ENCODE results near the gene AP2B1.

The AP2B1 gene

GRCh38 chr17:35569405-35569804, 17.7 kb upstream of the AP2B1 start:
- TF ChIP-seq CTCF (conservative IDR thresholded peaks at IDR 0.05; ENCODE audit: low read depth, low read length), result no peak
- DNase-seq (ENCODE audit: low read depth), result no peak
- H3K4me3 ChIP-seq (ENCODE audit: low read depth, low read length), result no peak overlapping the region

GRCh38 chr17:35575759-35576158, 11.4 kb upstream of the AP2B1 start:
- no peak for TF ChIP-seq CTCF (conservative IDR thresholded peaks at IDR 0.05; ENCODE audit: low read depth, low read length)
- no peak overlapping the region for H3K4me3 ChIP-seq (ENCODE audit: low read depth, low read length)
- DNase-seq (ENCODE audit: low read depth), result no peak

GRCh38 chr17:35577830-35578196, 9.3 kb upstream of the AP2B1 start:
- no peak for TF ChIP-seq CTCF (conservative IDR thresholded peaks at IDR 0.05; ENCODE audit: low read depth, low read length)
- H3K4me3 ChIP-seq (ENCODE audit: low read depth, low read length), result peak overlapping the region; percentile 82
- DNase-seq (ENCODE audit: low read depth), result peak; percentile 36

GRCh38 chr17:35578197-35578928, 8.8 kb upstream of the AP2B1 start, which contains the start of gene PEX12:
PEX12 (minus strand) TSS chr17:35578571; CDS start chr17:35578021, 550 bp downstream.
- peak; percentile 89 for DNase-seq (ENCODE audit: low read depth)
- TF ChIP-seq CTCF (conservative IDR thresholded peaks at IDR 0.05; ENCODE audit: low read depth, low read length), result no peak
- peak within 1 kb of the TSS; percentile 82 for H3K4me3 ChIP-seq (ENCODE audit: low read depth, low read length)

GRCh38 chr17:35578929-35579432, 8.1 kb upstream of the AP2B1 start:
- peak overlapping the region; percentile 82 for H3K4me3 ChIP-seq (ENCODE audit: low read depth, low read length)
- DNase-seq (ENCODE audit: low read depth), result no peak
- TF ChIP-seq CTCF (conservative IDR thresholded peaks at IDR 0.05; ENCODE audit: low read depth, low read length), result no peak

GRCh38 chr17:35584061-35584460, 3.1 kb upstream of the AP2B1 start:
- H3K4me3 ChIP-seq (ENCODE audit: low read depth, low read length), result no peak overlapping the region
- TF ChIP-seq CTCF (conservative IDR thresholded peaks at IDR 0.05; ENCODE audit: low read depth, low read length), result no peak
- DNase-seq (ENCODE audit: low read depth), result no peak

GRCh38 chr17:35586569-35587073, 501 bp upstream of the AP2B1 start:
- TF ChIP-seq CTCF (conservative IDR thresholded peaks at IDR 0.05; ENCODE audit: low read depth, low read length), result no peak
- H3K4me3 ChIP-seq (ENCODE audit: low read depth, low read length), result peak overlapping the region; percentile 94
- DNase-seq (ENCODE audit: low read depth), result no peak

All from choroid plexus epithelial cell (primary cell).